IPS DF 6.9 (cell line): ENCODE results near the gene CACNA2D4.

ENCODE experiments used
- DNase-seq: peaks from one replicate; pipeline ENCODE4 v3.0.0-alpha.2; 2013; ENCODE audit warnings: low read depth, low spot score
- H3K27ac ChIP-seq: one replicate; pipeline ENCODE4 v1.5.1; 2013; ENCODE audit warnings: low read length, control low read depth
- H3K27me3 ChIP-seq: 2 replicates; pipeline ENCODE4 v1.6.1; 2013; ENCODE audit warnings: mild to moderate bottlenecking, low read length; ENCODE audit not compliant: control insufficient read depth, insufficient read depth
- H3K36me3 ChIP-seq: 2 replicates; pipeline ENCODE4 v1.6.1; 2013; ENCODE audit warnings: low read length; ENCODE audit not compliant: control insufficient read depth, insufficient read depth
- H3K4me1 ChIP-seq: 2 replicates; pipeline ENCODE4 v1.6.1; 2013; ENCODE audit warnings: low read length; ENCODE audit not compliant: control insufficient read depth, insufficient read depth
- H3K4me3 ChIP-seq: 2 replicates; pipeline ENCODE4 v1.5.1; 2013; ENCODE audit warnings: mild to moderate bottlenecking, low read length
- H3K9me3 ChIP-seq: 2 replicates; pipeline ENCODE4 v1.6.1; 2013; ENCODE audit warnings: low read length, inconsistent platforms; ENCODE audit not compliant: control insufficient read depth, insufficient read depth
- WGBS: extraction: QIAGEN DNeasy Blood & Tissue Kit; methylation state at CpG from one replicate; pipeline ENCODE4 v1.1.7; 2013; ENCODE audit warnings: mixed read lengths, missing lambda C conversion rate; ENCODE audit not compliant: insufficient read length, insufficient coverage; 5-methylcytosine and 5-hydroxymethylcytosine counted together

The CACNA2D4 gene

GRCh38 chr12:1830981-1831963, 87.2 kb downstream of the CACNA2D4 start:
- H3K4me3 ChIP-seq: peak overlapping the region; percentile 10; the same call in 1 of the 2 replicates
- H3K36me3 ChIP-seq: no peaks in the 10 kb centered on the region
- DNase-seq: peak; percentile 80
- H3K27ac ChIP-seq: no peak overlapping the region
- no peaks in the 10 kb centered on the region for H3K27me3 ChIP-seq
- H3K4me1 ChIP-seq: 0 out of 2 replicates have a peak, but pooled peaks cover 1% of the 10 kb centered on the region
- H3K9me3 ChIP-seq: no peaks in the 10 kb centered on the region
- WGBS: no CpG with 5 or more reads among the region's 34 CpGs

GRCh38 chr12:1830401-1830845, 88.0 kb downstream of the CACNA2D4 start:
- H3K27ac ChIP-seq: no peak overlapping the region
- WGBS: no CpG with 5 or more reads among the region's 3 CpGs
- H3K36me3 ChIP-seq: no peaks in the 10 kb centered on the region
- DNase-seq: no peak
- H3K4me1 ChIP-seq: 0 out of 2 replicates have a peak, but pooled peaks cover 1% of the 10 kb centered on the region
- H3K9me3 ChIP-seq: no peaks in the 10 kb centered on the region
- no peak overlapping the region for H3K4me3 ChIP-seq
- H3K27me3 ChIP-seq: no peaks in the 10 kb centered on the region

- WGBS: no CpG with 5 or more reads among the region's 11 CpGs
- Histone ChIP-seq H3K4me1 (0 out of 2 replicates have a peak, but pooled peaks cover 1% of the 10 kb centered on the region), H3K27ac (no peak overlapping the region), H3K4me3 (no peak overlapping the region), H3K36me3 (no peaks in the 10 kb centered on the region), H3K9me3 (no peaks in the 10 kb centered on the region), H3K27me3 (no peaks in the 10 kb centered on the region)
- no peak for DNase-seq
Observed at GRCh38 chr12:1829306-1829900, 89.0 kb downstream of the CACNA2D4 start.

GRCh38 chr12:1828856-1829255, 89.6 kb downstream of the CACNA2D4 start:
- Histone ChIP-seq H3K4me3 (no peak overlapping the region), H3K9me3 (no peaks in the 10 kb centered on the region), H3K27ac (no peak overlapping the region), H3K4me1 (0 out of 2 replicates have a peak, but pooled peaks cover 1% of the 10 kb centered on the region), H3K36me3 (no peaks in the 10 kb centered on the region), H3K27me3 (no peaks in the 10 kb centered on the region)
- no peak for DNase-seq
- WGBS: no CpG with 5 or more reads among the region's 16 CpGs

GRCh38 chr12:1827826-1828805, 90.3 kb downstream of the CACNA2D4 start:
- H3K4me3 ChIP-seq: no peak overlapping the region

GRCh38 chr12:1826867-1827705, 91.4 kb downstream of the CACNA2D4 start:
- DNase-seq: no peak
- Histone ChIP-seq H3K27me3 (no peaks in the 10 kb centered on the region), H3K27ac (no peak overlapping the region), H3K36me3 (no peaks in the 10 kb centered on the region), H3K4me1 (0 out of 2 replicates have a peak, but pooled peaks cover 1% of the 10 kb centered on the region), H3K4me3 (no peak overlapping the region), H3K9me3 (no peaks in the 10 kb centered on the region)
- no CpG with 5 or more reads among the region's 25 CpGs for WGBS

More at GRCh38 chr12:1827826-1828805, 90.3 kb downstream of the CACNA2D4 start:
- Histone ChIP-seq H3K9me3 (no peaks in the 10 kb centered on the region), H3K4me1 (0 out of 2 replicates have a peak, but pooled peaks cover 1% of the 10 kb centered on the region), H3K27ac (no peak overlapping the region), H3K36me3 (no peaks in the 10 kb centered on the region), H3K27me3 (no peaks in the 10 kb centered on the region)
- no peak for DNase-seq
- WGBS: no CpG with 5 or more reads among the region's 38 CpGs

GRCh38 chr12:1826401-1826800, 92.1 kb downstream of the CACNA2D4 start:
- WGBS: no CpG with 5 or more reads among the region's 15 CpGs
- no peaks in the 10 kb centered on the region for H3K9me3 ChIP-seq
- no peak overlapping the region for H3K27ac ChIP-seq
- H3K27me3 ChIP-seq: peaks cover 2% of the 10 kb centered on the region; the same call in 1 of the 2 replicates
- H3K4me1 ChIP-seq: peaks cover 1% of the 10 kb centered on the region
- H3K36me3 ChIP-seq: no peaks in the 10 kb centered on the region
- no peak for DNase-seq
- H3K4me3 ChIP-seq: no peak overlapping the region

GRCh38 chr12:1825382-1826102, 92.9 kb downstream of the CACNA2D4 start:
- Histone ChIP-seq H3K27ac (no peak overlapping the region), H3K9me3 (no peaks in the 10 kb centered on the region), H3K4me3 (no peak overlapping the region), H3K27me3 (peaks cover 9% of the 10 kb centered on the region), H3K4me1 (peaks cover 1% of the 10 kb centered on the region), H3K36me3 (no peaks in the 10 kb centered on the region)
- WGBS: no CpG with 5 or more reads among the region's 14 CpGs
- DNase-seq: no peak

GRCh38 chr12:1823237-1823636, 95.2 kb downstream of the CACNA2D4 start:
- Histone ChIP-seq H3K9me3 (no peaks in the 10 kb centered on the region), H3K36me3 (no peaks in the 10 kb centered on the region), H3K27ac (no peak overlapping the region), H3K4me3 (no peak overlapping the region), H3K4me1 (peaks cover 2% of the 10 kb centered on the region), H3K27me3 (peaks cover 18% of the 10 kb centered on the region)
- DNase-seq: no peak
- WGBS: no CpG with 5 or more reads among the region's 10 CpGs
